ENCODE data around the gene CCL22.
A peak's percentile ranks its signal among the peaks of the same experiment; 100 is the strongest.

The CCL22 gene

DNA sequence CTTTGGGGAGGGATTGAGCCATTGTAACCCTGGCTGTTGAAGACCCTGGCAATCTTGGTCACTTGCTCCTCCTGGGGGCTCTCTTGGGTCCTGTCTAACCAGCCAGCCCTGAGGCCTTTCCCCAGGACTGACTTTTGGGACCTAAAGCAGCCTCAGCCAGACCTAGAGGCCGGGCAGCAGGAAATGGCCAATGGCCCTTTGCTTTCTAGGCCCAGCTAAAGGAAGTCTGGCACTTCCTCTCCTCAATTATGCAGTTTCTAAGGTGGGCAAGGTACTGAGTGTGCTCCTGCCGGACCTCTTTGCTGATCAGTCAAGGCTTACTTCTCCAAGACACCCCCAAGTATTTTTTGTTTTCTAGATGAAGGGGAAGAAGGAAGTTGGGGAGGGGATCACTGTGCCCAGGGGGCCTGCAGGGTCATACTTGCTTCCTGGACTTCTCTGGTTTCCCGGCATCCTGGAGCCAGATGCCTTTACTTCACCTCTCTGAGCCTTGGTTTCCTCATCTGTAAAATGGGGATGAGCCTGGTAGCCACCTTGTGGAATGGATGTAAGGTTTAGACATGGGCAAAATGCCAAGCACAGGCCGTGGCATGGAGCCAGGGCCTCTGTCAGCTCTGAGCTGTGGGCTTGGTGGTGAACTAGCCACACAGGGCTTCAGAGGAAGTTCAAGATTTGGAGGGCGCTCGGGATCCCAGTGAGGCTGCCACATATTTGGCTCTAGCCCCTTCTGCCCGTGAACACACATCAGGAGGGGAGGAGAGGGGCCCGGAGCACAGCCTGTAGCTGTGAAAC lies 22.3 kb downstream of the CCL22 start:
- CTCF ChIA-PET: no interaction called here
- POLR2A ChIA-PET (ENCODE audit: low non-redundant PET): no interaction called here
- DNase-seq (ENCODE audit: low spot score): no peak
- TF ChIP-seq, protein P1, sequence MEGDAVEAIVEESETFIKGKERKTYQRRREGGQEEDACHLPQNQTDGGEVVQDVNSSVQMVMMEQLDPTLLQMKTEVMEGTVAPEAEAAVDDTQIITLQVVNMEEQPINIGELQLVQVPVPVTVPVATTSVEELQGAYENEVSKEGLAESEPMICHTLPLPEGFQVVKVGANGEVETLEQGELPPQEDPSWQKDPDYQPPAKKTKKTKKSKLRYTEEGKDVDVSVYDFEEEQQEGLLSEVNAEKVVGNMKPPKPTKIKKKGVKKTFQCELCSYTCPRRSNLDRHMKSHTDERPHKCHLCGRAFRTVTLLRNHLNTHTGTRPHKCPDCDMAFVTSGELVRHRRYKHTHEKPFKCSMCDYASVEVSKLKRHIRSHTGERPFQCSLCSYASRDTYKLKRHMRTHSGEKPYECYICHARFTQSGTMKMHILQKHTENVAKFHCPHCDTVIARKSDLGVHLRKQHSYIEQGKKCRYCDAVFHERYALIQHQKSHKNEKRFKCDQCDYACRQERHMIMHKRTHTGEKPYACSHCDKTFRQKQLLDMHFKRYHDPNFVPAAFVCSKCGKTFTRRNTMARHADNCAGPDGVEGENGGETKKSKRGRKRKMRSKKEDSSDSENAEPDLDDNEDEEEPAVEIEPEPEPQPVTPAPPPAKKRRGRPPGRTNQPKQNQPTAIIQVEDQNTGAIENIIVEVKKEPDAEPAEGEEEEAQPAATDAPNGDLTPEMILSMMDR (conservative IDR thresholded peaks at IDR 0.05; ENCODE audit: low read depth): no peak
- H3K27ac ChIP-seq: no peak overlapping the region

DNA sequence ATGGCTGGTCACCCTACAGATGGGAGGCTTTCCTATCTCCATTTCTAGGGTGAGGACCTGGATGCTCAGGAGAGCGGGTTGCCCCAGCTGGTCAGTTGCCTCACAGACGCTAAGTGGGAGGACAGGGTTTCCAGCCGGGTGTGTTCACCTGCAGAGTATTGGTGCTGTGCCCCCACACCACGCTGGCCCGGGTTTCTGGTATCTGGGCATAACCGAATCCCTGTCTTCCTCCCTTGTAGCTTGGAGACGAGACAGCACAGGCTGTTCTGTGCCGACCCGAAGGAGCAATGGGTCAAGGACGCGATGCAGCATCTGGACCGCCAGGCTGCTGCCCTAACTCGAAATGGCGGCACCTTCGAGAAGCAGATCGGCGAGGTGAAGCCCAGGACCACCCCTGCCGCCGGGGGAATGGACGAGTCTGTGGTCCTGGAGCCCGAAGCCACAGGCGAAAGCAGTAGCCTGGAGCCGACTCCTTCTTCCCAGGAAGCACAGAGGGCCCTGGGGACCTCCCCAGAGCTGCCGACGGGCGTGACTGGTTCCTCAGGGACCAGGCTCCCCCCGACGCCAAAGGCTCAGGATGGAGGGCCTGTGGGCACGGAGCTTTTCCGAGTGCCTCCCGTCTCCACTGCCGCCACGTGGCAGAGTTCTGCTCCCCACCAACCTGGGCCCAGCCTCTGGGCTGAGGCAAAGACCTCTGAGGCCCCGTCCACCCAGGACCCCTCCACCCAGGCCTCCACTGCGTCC lies 23.4 kb downstream of the CCL22 start:
- POLR2A ChIA-PET (ENCODE audit: low non-redundant PET): no interaction called here
- H3K27ac ChIP-seq: no peak overlapping the region
- TF ChIP-seq, protein P1 (conservative IDR thresholded peaks at IDR 0.05; ENCODE audit: low read depth): no peak
- CTCF ChIA-PET: interaction anchor here (0.7 kb wide), 1 partner anchor 35 kb away, joined by 3 read pairs; no protein-coding TSS in a partner anchor
- DNase-seq (ENCODE audit: low spot score): no peak

DNA sequence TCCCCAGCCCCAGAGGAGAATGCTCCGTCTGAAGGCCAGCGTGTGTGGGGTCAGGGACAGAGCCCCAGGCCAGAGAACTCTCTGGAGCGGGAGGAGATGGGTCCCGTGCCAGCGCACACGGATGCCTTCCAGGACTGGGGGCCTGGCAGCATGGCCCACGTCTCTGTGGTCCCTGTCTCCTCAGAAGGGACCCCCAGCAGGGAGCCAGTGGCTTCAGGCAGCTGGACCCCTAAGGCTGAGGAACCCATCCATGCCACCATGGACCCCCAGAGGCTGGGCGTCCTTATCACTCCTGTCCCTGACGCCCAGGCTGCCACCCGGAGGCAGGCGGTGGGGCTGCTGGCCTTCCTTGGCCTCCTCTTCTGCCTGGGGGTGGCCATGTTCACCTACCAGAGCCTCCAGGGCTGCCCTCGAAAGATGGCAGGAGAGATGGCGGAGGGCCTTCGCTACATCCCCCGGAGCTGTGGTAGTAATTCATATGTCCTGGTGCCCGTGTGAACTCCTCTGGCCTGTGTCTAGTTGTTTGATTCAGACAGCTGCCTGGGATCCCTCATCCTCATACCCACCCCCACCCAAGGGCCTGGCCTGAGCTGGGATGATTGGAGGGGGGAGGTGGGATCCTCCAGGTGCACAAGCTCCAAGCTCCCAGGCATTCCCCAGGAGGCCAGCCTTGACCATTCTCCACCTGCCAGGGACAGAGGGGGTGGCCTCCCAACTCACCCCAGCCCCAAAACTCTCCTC lies 24.1 kb downstream of the CCL22 start:
- DNase-seq (ENCODE audit: low spot score): no peak
- H3K27ac ChIP-seq: no peak overlapping the region
- POLR2A ChIA-PET (ENCODE audit: low non-redundant PET): no interaction called here
- CTCF ChIA-PET: interaction anchor here (0.7 to 1.1 kb wide), 2 partner anchors 10 to 34 kb away, joined by 3 read pairs; no protein-coding TSS in a partner anchor
- TF ChIP-seq, protein P1 (conservative IDR thresholded peaks at IDR 0.05; ENCODE audit: low read depth): no peak

DNA sequence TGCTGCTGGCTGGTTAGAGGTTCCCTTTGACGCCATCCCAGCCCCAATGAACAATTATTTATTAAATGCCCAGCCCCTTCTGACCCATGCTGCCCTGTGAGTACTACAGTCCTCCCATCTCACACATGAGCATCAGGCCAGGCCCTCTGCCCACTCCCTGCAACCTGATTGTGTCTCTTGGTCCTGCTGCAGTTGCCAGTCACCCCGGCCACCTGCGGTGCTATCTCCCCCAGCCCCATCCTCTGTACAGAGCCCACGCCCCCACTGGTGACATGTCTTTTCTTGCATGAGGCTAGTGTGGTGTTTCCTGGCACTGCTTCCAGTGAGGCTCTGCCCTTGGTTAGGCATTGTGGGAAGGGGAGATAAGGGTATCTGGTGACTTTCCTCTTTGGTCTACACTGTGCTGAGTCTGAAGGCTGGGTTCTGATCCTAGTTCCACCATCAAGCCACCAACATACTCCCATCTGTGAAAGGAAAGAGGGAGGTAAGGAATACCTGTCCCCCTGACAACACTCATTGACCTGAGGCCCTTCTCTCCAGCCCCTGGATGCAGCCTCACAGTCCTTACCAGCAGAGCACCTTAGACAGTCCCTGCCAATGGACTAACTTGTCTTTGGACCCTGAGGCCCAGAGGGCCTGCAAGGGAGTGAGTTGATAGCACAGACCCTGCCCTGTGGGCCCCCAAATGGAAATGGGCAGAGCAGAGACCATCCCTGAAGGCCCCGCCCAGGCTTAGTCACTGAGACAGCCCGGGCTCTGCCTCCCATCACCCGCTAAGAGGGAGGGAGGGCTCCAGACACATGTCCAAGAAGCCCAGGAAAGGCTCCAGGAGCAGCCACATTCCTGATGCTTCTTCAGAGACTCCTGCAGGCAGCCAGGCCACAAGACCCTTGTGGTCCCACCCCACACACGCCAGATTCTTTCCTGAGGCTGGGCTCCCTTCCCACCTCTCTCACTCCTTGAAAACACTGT lies 25.0 kb downstream of the CCL22 start:
- no peak overlapping the region; the same call in 1 of the 2 replicates for H3K27ac ChIP-seq
- TF ChIP-seq, protein P1 (conservative IDR thresholded peaks at IDR 0.05; ENCODE audit: low read depth): no peak
- DNase-seq (ENCODE audit: low spot score): peak; percentile 47
- ChIA-PET POLR2A (ENCODE audit: low non-redundant PET) (no interaction called here), CTCF (interaction anchor here (1.1 kb wide), 2 partner anchors 9 to 33 kb away, joined by 3 to 4 read pairs; no protein-coding TSS in a partner anchor)

DNA sequence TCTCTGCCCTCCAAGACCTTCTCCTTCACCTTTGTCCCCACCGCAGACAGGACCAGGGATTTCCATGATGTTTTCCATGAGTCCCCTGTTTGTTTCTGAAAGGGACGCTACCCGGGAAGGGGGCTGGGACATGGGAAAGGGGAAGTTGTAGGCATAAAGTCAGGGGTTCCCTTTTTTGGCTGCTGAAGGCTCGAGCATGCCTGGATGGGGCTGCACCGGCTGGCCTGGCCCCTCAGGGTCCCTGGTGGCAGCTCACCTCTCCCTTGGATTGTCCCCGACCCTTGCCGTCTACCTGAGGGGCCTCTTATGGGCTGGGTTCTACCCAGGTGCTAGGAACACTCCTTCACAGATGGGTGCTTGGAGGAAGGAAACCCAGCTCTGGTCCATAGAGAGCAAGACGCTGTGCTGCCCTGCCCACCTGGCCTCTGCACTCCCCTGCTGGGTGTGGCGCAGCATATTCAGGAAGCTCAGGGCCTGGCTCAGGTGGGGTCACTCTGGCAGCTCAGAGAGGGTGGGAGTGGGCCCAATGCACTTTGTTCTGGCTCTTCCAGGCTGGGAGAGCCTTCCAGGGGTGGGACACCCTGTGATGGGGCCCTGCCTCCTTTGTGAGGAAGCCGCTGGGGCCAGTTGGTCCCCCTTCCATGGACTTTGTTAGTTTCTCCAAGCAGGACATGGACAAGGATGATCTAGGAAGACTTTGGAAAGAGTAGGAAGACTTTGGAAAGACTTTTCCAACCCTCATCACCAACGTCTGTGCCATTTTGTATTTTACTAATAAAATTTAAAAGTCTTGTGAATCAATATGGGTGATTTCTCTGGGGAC lies 25.9 kb downstream of the CCL22 start:
- TF ChIP-seq, protein P1 (conservative IDR thresholded peaks at IDR 0.05; ENCODE audit: low read depth): no peak
- CTCF ChIA-PET: interaction anchor here (1.1 kb wide), 1 partner anchor 32 kb away, joined by 4 read pairs; no protein-coding TSS in a partner anchor
- no peak overlapping the region; the same call in 1 of the 2 replicates for H3K27ac ChIP-seq
- DNase-seq (ENCODE audit: low spot score): no peak
- POLR2A ChIA-PET (ENCODE audit: low non-redundant PET): no interaction called here
